NT2/D1 (cell line): Measurements from ENCODE around the gene UMODL1.

Source experiments
- SUZ12 ChIP-seq: IDR thresholded peaks from 2 replicates; pipeline ENCODE4 v1.6.1; 2011; ENCODE audit not compliant: insufficient read length, insufficient read depth; ENCODE audit errors: extremely low read depth
- YY1 ChIP-seq: IDR thresholded peaks from 2 replicates; pipeline ENCODE4 v1.6.1; 2011; ENCODE audit not compliant: insufficient read length, insufficient read depth
- ZNF274 ChIP-seq: IDR thresholded peaks from 2 replicates; pipeline ENCODE4 v1.6.1; 2011; ENCODE audit warnings: mild to moderate bottlenecking, low read depth, low read length

- TF ChIP-seq SUZ12 (no peak), YY1 (no peak), ZNF274 (no peak)
These were observed 73.8 kb downstream of the UMODL1 start for GRCh38 chr21:42144679-42145568.
